Measurements from ENCODE around the gene PGA4.
"Not testable (repeated sequence)": the region's sequence is repeated elsewhere in the genome, so short reads cannot be mapped to it uniquely, and the experiment has no call there.

- not testable (repeated sequence) for TF ChIP-seq CTCF, POLR2A (IDR thresholded peaks at IDR 0.05)
Measured at GRCh38 chr11:61212202-61212601, 9.9 kb upstream of the PGA4 start.
